C1 segment of cervical spinal cord (tissue), 14 donors: ENCODE results near the gene CLIP2.
"Not testable (repeated sequence)": the region's sequence is repeated elsewhere in the genome, so short reads cannot be mapped to it uniquely, and the experiment has no call there.

Experiments
- DNase-seq, 14 donors: peaks; one replicate each; lab custom pipeline; 2025; lab: John Stamatoyannopoulos, UW

CLIP2 gene

GRCh38 chr7:74332373-74333176 lies 43.4 kb downstream of the CLIP2 start:
- DNase-seq: no peak

DNA sequence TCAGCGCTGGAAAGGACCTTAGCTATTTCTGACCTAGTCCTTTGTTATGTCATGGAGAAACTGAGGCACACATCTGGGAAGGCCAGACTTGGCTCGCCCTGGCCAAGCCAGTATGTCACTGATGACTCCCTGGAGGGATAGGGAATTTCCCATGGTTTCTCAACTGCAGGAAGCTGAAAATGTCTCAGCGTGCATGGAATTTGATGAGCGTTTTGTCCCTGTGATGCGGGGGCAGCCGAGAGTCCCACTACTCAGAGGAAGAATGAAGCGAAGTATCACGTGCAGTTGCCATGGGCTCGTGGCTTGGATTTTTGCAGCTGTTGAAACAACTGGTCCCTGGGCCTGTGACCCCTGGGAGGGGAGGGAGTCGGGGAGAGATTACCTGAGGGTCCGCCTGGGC lies 44.8 kb downstream of the CLIP2 start:
- no peak for DNase-seq

GRCh38 chr7:74337926-74338325 lies 48.7 kb downstream of the CLIP2 start:
- no peak for DNase-seq

GRCh38 chr7:74338366-74339108 lies 49.3 kb downstream of the CLIP2 start:
- no peak for DNase-seq

DNA sequence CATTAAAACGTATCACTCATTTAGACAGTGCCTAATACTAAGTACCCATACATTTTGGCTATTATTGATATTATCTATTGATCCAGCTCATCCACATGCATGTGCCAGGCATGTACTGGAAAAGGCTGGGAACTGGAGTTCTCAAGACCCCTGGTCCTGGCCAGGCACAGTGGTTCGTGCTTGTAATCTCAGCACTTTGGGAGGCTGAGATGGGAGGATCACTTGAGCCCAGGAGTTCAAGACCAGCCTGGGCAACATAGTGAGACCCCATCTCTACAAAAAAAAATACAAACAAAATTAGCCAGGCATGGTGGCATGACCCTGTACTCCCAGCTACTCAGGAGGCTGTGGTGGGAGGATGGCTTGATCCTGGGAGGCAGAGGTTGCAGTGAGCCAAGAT lies 50.4 kb downstream of the CLIP2 start:
- not testable (repeated sequence) for DNase-seq

DNA sequence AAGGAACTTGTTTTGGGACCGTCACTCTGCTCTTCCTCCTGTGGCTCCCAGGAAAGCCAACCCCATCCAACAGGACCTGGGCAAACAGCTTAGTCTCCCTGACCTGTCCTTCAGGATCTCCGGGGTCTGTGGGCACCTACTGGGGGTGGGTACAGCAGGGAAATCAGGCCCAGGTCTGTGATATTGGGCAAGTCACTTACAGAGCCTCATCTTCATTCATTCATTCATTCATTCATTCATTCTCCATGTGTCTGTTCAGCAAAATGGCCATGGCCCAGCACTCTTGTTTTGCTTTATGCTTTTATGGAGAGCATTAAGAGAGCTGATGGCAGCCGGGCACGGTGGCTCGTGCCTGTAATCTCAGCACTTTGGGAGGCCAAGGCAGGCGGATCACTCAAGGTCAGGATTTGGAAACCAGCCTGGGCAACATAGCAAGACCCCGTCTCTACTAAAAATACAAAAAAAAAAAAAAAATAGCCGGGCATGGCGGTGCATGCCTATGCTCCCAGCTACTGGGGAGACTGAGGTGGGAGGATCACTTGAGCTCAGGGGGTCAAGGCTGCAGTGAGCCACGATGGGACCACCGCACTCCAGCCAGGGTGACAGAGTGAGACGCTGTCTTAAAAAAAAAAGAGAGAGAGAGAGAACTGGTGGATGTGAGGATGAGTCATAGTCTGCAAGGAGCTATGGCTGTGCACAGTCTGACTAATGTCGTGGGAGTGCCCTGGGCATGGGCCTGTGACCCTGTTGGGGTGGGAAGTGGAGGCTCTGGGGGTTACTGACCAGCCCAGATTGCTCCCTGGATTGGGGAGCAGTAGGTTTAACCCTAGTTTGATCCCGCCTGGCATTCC lies 54.3 kb downstream of the CLIP2 start:
- peak in 1 of 14 donors; percentile 23 for DNase-seq

DNA sequence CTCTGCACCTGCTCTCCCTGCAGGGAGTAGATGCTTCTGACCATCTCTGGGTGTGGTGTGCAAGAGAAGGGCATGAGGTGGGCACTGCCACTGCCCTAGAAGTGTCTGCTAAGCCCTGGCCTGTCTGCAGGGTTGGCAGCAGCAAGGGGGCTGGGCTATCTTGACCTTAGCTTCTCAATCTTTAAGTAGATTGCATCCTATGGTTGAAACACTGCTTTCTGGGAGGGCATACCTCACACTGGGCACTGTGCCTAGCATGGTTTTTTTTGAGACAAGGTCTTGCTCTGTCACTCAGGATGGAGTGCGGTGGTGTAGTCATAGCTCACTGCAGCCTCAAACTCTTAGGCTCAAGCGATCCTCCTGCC lies 54.9 kb downstream of the CLIP2 start:
- DNase-seq: no peak

DNA sequence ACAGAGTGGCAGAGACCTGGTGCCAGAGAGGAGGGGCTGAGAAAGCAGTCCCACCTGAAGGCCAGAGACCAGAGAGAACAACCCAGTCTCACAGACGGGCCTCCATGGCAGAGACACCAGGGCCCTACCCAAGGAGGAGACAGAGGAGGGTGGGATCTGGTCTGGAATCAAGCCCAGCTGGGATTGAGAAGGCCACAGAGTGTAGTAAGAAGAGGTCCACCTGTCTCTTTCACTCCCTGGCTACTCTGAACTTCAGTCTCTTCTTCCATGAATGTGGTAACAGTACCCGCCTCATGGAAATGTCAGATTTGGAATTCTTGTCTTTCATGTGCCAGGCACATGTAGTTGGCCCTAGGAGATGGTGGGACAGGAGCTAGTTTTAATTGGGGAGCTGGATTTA lies 55.6 kb downstream of the CLIP2 start:
- DNase-seq: no peak

- DNase-seq: no peak
Observed at GRCh38 chr7:74345970-74346369, 56.8 kb downstream of the CLIP2 start.

DNA sequence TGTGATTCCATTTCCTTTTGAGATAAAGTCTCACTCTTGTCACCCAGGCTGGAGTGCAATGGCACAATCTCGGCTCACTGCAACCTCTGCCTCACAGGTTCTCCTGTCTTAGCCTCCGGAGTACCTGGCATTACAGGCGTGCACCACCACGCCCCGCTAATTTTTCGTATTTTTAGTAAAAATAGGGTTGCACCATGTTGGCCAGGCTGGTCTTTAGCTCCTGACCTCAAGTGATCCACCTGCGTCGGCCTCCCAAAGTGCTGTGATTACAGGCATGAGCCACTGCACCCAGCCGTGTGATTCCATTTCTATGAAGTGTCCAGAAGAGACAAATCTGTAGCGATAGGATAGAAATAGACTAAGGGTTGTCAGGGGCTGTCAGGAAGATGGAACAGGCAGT lies 60.4 kb downstream of the CLIP2 start:
- no peak for DNase-seq

- no peak for DNase-seq
Observed at GRCh38 chr7:74350751-74351150, 61.5 kb downstream of the CLIP2 start.

- DNase-seq: peak in 1 of 14 donors; percentile 2
Observed at GRCh38 chr7:74351836-74352235, 62.6 kb downstream of the CLIP2 start.

DNA sequence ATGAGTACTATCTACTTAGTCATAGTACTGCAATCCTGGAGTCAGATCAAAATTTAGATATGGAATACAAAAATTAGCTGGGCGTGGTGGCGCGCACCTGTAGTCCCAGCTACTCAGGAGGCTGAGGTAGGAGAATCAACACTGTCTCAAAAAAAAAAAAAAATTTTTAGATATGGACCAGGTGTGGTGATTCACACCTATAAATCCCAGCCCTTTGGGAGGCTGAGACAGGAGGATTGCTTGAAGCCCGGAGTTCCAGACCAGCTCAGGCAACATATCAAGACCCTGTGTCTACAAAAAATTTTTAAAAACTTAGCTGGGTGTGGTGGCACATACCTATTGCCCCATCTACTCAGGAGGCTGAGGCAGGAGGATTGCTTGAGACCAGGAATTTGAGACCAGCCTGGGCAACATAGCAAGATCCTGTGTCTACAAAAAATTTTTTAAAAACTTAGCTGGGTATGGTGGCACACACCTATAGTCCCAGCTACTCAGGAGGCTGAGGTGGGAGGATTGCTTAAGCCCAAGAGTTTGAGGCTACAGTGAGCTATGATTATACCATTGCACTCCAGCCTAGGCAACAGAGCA lies 63.4 kb downstream of the CLIP2 start:
- DNase-seq: not testable (repeated sequence)

- no peak for DNase-seq
Observed at GRCh38 chr7:74354009-74354408, 64.8 kb downstream of the CLIP2 start.

DNA sequence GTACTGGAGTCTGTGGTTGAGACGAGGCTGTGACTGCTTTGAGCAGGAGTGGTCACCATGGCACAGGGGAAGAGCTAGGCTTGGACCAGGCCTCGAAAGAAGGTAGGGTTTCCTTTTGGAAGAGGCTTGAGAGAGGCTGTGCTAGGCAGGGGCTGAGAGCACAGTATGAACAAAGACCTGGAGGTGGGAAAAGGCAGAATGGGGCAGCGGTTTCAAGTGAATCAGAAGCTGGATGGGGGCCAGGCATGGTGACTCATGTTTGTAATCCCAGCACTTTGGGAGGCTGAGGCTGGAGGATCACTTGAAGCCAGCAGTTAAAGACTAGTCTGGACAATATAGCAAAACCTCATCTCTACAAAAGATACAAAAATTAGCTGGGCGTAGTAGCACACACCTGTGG lies 65.9 kb downstream of the CLIP2 start:
- peak in 2 of 14 donors; percentile 44 to 62 for DNase-seq

DNA sequence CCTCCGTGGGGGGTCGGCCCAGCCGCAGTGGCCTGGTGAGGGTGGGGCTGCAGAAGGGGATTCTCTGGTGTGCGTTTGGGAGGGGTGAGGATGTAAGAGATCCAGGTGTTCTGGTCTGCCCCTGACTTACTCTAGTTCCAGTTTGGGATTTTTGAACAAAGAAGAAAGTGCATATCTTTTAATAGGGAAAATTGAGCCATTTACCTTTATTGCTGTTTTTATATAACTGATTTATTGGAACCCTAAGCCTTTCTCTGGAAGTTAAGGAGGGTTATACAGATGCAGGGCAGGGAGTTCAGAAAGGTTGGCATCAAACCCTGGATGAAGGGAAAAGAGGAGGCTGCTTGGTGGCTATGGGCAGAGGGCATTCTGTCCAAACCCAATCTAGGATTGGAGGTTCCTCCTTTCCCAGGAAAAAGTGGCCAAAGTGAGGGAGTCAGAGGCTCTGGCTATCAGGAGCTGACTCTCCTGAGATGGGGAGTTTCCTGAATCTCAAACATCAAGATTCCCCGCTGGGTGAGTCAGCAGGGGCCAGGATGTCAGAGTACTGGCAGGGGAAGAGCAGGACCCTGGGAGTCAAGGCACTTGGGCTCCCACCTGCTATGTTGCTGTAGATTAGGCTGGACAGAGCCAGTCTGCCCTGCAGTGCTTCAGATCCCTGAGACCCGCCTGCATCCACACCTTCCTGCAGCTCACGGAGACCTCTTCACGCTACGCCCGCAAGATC lies 67.5 kb downstream of the CLIP2 start:
- DNase-seq: no peak

DNA sequence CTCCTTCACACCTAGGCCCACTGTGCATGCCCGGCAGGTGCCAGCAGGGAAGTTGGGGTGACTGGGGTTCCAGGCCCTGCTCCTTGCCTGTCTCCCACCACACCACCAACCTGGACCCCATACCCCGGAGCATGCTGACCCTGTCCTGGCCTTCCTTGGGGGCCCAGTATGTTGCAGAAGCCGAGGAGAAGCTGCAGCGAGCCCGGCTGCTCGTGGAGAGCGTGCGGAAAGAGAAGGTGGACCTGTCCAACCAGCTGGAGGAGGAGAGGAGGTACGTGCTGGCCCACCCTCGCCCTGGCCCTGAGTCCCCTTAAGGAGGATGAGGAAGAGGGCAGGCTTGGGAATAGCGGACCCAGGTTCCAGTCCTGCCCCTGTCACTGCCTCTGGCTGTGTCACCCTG lies 70.8 kb downstream of the CLIP2 start:
- no peak for DNase-seq

GRCh38 chr7:74362266-74362665 lies 73.1 kb downstream of the CLIP2 start:
- no peak for DNase-seq

- no peak for DNase-seq
Observed at GRCh38 chr7:74364061-74364460, 74.9 kb downstream of the CLIP2 start.

GRCh38 chr7:74365322-74366022 lies 76.3 kb downstream of the CLIP2 start:
- DNase-seq: peak in 13 of 14 donors; percentile 28 to 91 (median 77)
